Stimulated activated CD8-positive, alpha-beta memory T cell treated with anti-CD3 and anti-CD28 coated beads, Interleukin-2, amount 100 ng/mL, for 1 hour (primary cell): ENCODE data around the gene CEACAM5.
"Not testable (repeated sequence)": the region's sequence is repeated elsewhere in the genome, so short reads cannot be mapped to it uniquely, and the experiment has no call there.

Experiments
- DNase-seq, 2 donors: peaks; one replicate each; pipeline ENCODE4 v3.0.0-alpha.2; 2020; ENCODE audit warnings: low read depth in 2 of 2

CEACAM5 gene

GRCh38 chr19:41740415-41741243 lies 32.2 kb downstream of the CEACAM5 start:
- no peak for DNase-seq

GRCh38 chr19:41741244-41741554 lies 32.8 kb downstream of the CEACAM5 start:
- DNase-seq = no peak

DNA sequence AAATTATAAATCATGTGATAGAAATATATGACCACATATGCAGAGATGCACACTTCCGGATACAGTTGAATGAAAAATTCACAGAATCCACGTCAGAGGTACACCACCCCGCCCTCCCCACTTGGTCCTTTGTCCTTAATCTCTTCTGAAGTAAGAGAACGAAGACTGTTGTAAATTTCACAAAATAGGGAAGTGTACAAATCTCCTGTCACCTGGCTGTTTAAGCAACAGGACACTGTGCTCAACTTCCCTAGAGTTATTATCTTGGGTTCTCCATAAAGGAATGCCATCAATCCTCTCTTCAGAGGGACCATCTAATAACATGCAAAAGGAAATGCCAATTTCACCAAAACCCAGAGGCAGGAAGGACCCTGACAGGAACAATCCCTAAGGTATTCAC lies 36.4 kb downstream of the CEACAM5 start:
- no peak for DNase-seq

DNA sequence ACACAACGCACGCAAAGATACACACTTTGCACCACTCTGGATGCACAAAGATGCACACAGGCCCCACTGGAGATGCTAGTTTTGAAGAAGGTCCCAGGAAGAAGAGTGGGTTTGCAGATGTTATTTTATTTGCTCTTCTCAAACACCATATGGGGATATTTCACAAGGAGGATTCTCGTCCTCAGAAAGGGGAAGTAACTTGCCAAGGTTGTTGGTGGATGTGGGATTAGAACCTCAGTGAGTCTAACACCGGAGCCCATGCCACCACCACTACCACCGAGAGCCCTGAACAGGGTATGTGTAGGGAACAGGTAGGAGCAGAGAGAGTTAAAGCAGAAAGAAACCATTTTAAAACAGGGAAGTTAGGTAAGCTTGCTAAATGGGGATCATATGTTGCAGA lies 37.3 kb downstream of the CEACAM5 start:
- DNase-seq = no peak

GRCh38 chr19:41746593-41747227 lies 38.3 kb downstream of the CEACAM5 start:
- DNase-seq = peak in 1 of 2 donors; percentile 8

DNA sequence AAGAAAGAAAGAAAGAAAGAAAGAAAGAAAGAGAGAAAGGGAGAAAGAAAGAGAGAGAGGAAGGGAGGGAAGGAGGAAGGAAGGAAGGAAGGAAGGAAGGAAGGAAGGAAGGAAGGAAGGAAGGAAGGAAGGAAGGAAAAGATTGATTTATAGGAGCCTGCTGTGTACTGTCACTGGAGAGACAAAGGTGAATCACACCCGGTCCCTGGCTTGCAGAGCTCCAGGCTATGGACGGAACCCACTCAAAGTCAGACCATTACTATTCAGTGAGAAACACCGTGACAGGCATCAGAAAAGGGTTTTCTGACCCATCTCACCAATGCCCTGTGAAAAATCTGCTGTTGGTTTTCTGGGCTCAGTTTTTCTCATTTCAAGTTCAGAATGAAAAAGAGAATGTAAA lies 39.6 kb downstream of the CEACAM5 start:
- no peak for DNase-seq

DNA sequence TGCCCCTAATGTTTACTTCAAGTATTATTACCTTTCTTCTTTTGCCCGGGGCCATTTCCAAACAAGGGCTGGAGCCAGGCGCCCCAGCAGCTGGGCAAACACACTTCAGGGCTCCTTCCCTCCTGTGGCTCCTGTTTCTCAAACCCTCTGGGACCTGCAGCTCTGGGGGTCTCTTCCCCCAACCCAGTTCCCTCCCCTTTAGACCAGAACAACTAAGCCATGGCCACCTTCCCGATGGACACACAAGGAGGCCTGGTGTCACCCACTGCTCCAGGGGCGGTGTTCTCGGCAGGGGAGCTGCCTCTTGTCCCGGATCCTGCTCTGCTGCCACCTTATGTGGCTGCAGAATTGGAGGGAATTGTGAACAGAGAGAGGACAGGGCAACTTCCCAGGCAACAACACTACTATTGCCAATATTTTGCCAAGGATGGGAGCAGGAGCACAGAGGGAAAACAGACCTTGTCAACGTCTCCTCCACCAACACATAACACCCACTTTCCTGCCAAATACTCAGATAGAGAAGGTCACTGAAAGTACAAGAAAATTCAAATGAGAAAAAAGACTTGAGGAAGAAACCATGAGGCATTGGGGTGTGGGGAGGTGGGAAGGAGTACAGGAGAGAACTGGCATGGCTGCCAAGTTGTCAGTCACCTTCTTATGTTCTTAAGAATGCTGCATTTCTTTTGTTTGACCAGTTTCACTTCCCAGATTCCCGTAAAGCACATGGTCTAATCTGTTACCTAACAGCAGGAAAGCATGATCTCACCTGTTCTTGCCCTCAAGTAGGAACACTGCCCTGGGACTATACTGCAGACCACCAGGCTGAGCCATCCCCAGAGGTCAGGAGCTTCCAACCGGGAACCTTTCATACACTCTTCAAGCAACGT lies 42.1 kb downstream of the CEACAM5 start:
- DNase-seq = not testable (repeated sequence)

- peak; percentile 34 to 67 for DNase-seq
These were observed 44.7 kb downstream of the CEACAM5 start for GRCh38 chr19:41753159-41753558.

DNA sequence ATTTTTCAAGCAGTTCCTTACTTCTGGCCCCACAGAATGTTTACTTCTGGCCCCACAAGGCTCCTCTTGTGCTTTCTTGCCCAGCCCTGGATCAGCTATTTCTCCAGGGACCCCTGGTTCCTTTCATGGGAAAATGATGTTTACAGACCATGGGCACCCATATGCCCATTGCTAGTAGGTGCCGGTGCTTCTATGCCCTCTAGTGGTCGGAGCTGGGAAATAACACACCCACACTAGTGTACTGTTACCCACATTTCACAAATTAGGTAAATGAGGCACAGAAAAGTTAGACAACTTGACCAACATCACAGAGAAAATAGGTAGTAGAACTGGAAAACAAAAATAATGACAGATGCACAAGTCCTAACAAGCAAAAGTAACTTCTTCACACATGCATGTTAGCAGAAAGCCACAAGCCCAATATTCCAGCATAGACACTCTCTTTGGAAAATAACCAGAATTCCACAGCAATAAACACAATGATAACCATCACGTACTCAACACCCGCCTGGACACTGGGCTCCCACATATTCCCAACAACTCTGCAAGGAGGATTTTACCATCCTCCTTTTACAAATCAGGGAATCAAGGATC lies 45.6 kb downstream of the CEACAM5 start:
- DNase-seq = peak; percentile 48 to 49

- DNase-seq = no peak
These were observed 47.0 kb downstream of the CEACAM5 start, which contains the start of gene CEACAM6 for GRCh38 chr19:41755328-41755913. Gene CEACAM6, plus strand, starts transcription at chr19:41755530. Its CDS starts 109 bp downstream, at chr19:41755639.

- no peak for DNase-seq
These were observed 50.4 kb downstream of the CEACAM5 start for GRCh38 chr19:41758846-41759245.

GRCh38 chr19:41767115-41767514 lies 58.7 kb downstream of the CEACAM5 start:
- DNase-seq = no peak

GRCh38 chr19:41768105-41768504 lies 59.7 kb downstream of the CEACAM5 start:
- not testable (repeated sequence) for DNase-seq

DNA sequence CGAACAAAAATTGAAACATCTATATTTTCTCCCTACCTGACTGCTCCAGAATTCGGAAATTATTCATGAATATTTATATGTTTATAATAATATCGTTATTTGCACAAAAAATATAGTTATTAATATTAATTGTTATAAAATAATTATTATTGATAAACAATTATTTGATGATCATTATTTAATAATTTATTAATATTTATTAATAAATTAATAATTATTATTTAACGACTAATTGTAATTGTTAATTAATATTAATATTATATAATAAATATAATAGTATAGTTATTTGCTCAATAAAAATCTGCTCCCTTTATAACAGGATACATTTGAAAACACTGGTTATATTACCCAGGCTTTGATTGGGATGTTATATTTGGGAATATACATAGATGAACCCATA lies 61.2 kb downstream of the CEACAM5 start:
- no peak for DNase-seq

DNA sequence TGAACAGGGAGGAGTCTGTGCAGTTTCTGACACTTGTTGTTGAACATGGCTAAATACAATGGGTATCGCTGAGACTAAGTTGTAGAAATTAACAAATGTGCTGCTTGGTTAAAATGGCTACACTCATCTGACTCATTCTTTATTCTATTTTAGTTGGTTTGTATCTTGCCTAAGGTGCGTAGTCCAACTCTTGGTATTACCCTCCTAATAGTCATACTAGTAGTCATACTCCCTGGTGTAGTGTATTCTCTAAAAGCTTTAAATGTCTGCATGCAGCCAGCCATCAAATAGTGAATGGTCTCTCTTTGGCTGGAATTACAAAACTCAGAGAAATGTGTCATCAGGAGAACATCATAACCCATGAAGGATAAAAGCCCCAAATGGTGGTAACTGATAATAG lies 63.0 kb downstream of the CEACAM5 start:
- DNase-seq = no peak

- peak in 1 of 2 donors; percentile 18 for DNase-seq
These were observed 66.1 kb downstream of the CEACAM5 start for GRCh38 chr19:41774515-41774980.

DNA sequence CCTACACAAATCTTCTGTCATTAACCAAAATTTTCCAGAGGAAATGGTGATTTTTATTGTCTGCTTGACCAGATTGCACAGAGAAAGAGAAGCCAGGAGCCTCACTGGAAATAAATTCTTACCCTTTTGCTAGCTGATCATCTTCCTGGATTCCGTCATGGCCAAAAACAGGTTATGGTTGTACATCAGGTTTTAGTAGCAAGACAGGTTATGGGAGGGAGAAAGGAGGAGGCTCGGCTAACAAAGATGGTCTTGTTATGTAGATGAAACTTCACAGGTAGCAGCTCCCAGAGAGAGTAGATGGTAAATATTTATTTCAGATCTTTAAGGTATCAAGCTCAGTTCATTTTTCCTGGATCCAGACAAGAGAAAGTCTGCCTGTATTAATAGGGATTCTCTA lies 68.3 kb downstream of the CEACAM5 start:
- no peak for DNase-seq
